NOMO-1 treated with dmso at 0.1 percent for 144 hours (cell line): ENCODE measurements around the gene PCDHB16.
"Not testable (repeated sequence)": the region's sequence is repeated elsewhere in the genome, so short reads cannot be mapped to it uniquely, and the experiment has no call there.

Source experiments
- DNase-seq: peaks from one replicate; lab custom pipeline; 2025; ENCODE audit not compliant: unreplicated experiment; lab: John Stamatoyannopoulos, UW

PCDHB16 gene

GRCh38 chr5:141184117-141184855 lies 2.1 kb downstream of the PCDHB16 start:
- not testable (repeated sequence) for DNase-seq

GRCh38 chr5:141186897-141187512 lies 4.8 kb downstream of the PCDHB16 start, which contains the start of gene PCDHB9:
Gene PCDHB9 (plus strand): TSS chr5:141187161. CDS start chr5:141187319, 158 bp downstream.
- DNase-seq, result no peak

GRCh38 chr5:141188682-141189081 lies 6.5 kb downstream of the PCDHB16 start:
- DNase-seq, result not testable (repeated sequence)

- not testable (repeated sequence) for DNase-seq
Observed at GRCh38 chr5:141189131-141189530, 6.9 kb downstream of the PCDHB16 start.

- no peak for DNase-seq
Observed at GRCh38 chr5:141192110-141192725, 10.0 kb downstream of the PCDHB16 start, which contains the start of gene PCDHB10. Gene PCDHB10 (plus strand): TSS chr5:141192353. CDS start chr5:141192553, 200 bp downstream.

GRCh38 chr5:141194332-141194731 lies 12.1 kb downstream of the PCDHB16 start:
- DNase-seq, result not testable (repeated sequence)

GRCh38 chr5:141196363-141196762 lies 14.2 kb downstream of the PCDHB16 start:
- DNase-seq, result no peak

- DNase-seq, result no peak
Observed at GRCh38 chr5:141199359-141200235, 17.4 kb downstream of the PCDHB16 start, which contains the start of gene PCDHB11. Gene PCDHB11 (plus strand): TSS chr5:141199627. CDS start chr5:141199775, 148 bp downstream.

GRCh38 chr5:141201126-141201525 lies 18.9 kb downstream of the PCDHB16 start:
- not testable (repeated sequence) for DNase-seq

- not testable (repeated sequence) for DNase-seq
Observed at GRCh38 chr5:141201646-141202045, 19.5 kb downstream of the PCDHB16 start.

- DNase-seq, result no peak
Observed at GRCh38 chr5:141208478-141208877, 26.3 kb downstream of the PCDHB16 start, which contains the start of gene PCDHB12. Gene PCDHB12 (plus strand): TSS chr5:141208719. CDS start chr5:141208908, 189 bp downstream.

- not testable (repeated sequence) for DNase-seq
Observed at GRCh38 chr5:141210281-141210680, 28.1 kb downstream of the PCDHB16 start.

- DNase-seq, result not testable (repeated sequence)
Observed at GRCh38 chr5:141210849-141211248, 28.7 kb downstream of the PCDHB16 start.

GRCh38 chr5:141213656-141214339 lies 31.6 kb downstream of the PCDHB16 start, which contains the start of gene PCDHB13:
Gene PCDHB13 (plus strand): TSS chr5:141213919. CDS start chr5:141214124, 205 bp downstream.
- not testable (repeated sequence) for DNase-seq

- DNase-seq, result not testable (repeated sequence)
Observed at GRCh38 chr5:141214583-141214982, 32.4 kb downstream of the PCDHB16 start.

GRCh38 chr5:141215504-141215903 lies 33.3 kb downstream of the PCDHB16 start:
- DNase-seq, result not testable (repeated sequence)

GRCh38 chr5:141216035-141216434 lies 33.8 kb downstream of the PCDHB16 start:
- DNase-seq, result not testable (repeated sequence)

- peak; percentile 16 for DNase-seq
Observed at GRCh38 chr5:141223112-141223783, 41.1 kb downstream of the PCDHB16 start, which contains the start of gene PCDHB14. Gene PCDHB14 (plus strand): TSS chr5:141223343. CDS start chr5:141223506, 163 bp downstream.

- DNase-seq, result not testable (repeated sequence)
Observed at GRCh38 chr5:141224844-141225243, 42.7 kb downstream of the PCDHB16 start.
